Sigmoid colon (tissue), 7 donors: Measurements from ENCODE around the gene CALML6. TPM values are rescaled to one million over a fixed set of nuclear protein-coding genes. Genes with fewer than 3 reads are reported as not detected.

Source experiments
- DNase-seq: peaks from one replicate; pipeline ENCODE4 v3.0.0-alpha.2; 2019
- H3K27ac ChIP-seq, 4 donors: fragments of 200-600 bp; sonication (generic); one replicate each; pipeline ENCODE4 v1.5.1; 2016 to 2019; ENCODE audit warnings: mild to moderate bottlenecking in 1 of 4
- H3K27me3 ChIP-seq, 3 donors: fragments of 200-600 bp; sonication (generic); one replicate each; pipeline ENCODE4 v1.5.1; 2019; ENCODE audit warnings: mild to moderate bottlenecking in 1 of 3
- H3K36me3 ChIP-seq, 4 donors: fragments of 200-600 bp; sonication (generic); one replicate each; pipeline ENCODE4 v1.5.1; 2016 to 2019
- H3K4me1 ChIP-seq, 4 donors: fragments of 200-600 bp; sonication (generic); one replicate each; pipeline ENCODE4 v1.5.1; 2017 to 2019
- H3K4me3 ChIP-seq, 4 donors: fragments of 200-600 bp; sonication (generic); one replicate each; pipeline ENCODE4 v1.5.1; 2017 to 2019; ENCODE audit warnings: mild to moderate bottlenecking in 2 of 4, moderate library complexity in 1 of 4
- H3K9me3 ChIP-seq, 4 donors: fragments of 200-600 bp in 3 of 4; sonication (generic) in 3 of 4; one replicate each; pipeline versions ENCODE4 v1.5.1 to v1.6.1; 2013 to 2019
- EP300 ChIP-seq, 4 donors: sonication (generic); formaldehyde crosslinking; IDR thresholded peaks; one replicate each; pipeline ENCODE4 v1.6.1; 2017; ENCODE audit warnings: antibody characterized with exemption in 4 of 4
- POLR2A ChIP-seq, 2 donors: fragments of 450-650 bp; IDR thresholded peaks; one replicate each; pipeline ENCODE4 v1.6.1; 2016; ENCODE audit warnings: antibody characterized with exemption in 2 of 2, mild to moderate bottlenecking in 2 of 2, moderate library complexity in 2 of 2
- POLR2AphosphoS5 ChIP-seq, 4 donors: sonication (generic); formaldehyde crosslinking; IDR thresholded peaks; one replicate each; pipeline ENCODE4 v1.6.1; 2017; ENCODE audit warnings: antibody characterized with exemption in 4 of 4
- WGBS, 2 donors: extraction: QIAGEN DNeasy Blood & Tissue Kit; methylation state at CpG; one replicate each; pipeline ENCODE4 v1.1.7; 2013; 5-methylcytosine and 5-hydroxymethylcytosine counted together
- intact Hi-C: fragments of 100-400 bp; cut with DNase I; formaldehyde crosslinking; loops from one replicate; pipeline ENCODE4 v1.15.1; 2023
- polyA plus RNA-seq, 3 donors: library from polyadenylated mRNA; stranded (reverse); fragments of 200-250 nt; gene quantifications; one replicate each; pipeline ENCODE4 v1.2.3, GENCODE V29; 2013
- total RNA-seq, 4 donors: library from RNA; depleted of rRNA; stranded (reverse); fragments of >200 nt; gene quantifications; one replicate each; pipeline ENCODE4 v1.1.0, GENCODE V29; 2016
- TF ChIP-seq, protein P1 (sequence below), 4 experiments: fragments of 450-650 bp in 3 of 4; fragments of 200-600 bp in 1 of 4; IDR thresholded peaks; one replicate each; pipeline ENCODE4 v1.5.1; 2016 to 2019; ENCODE audit warnings: antibody characterized with exemption in 4 of 4, mild to moderate bottlenecking in 3 of 4, moderate library complexity in 2 of 4
- donor health status: healthy with polysubstance abuse.
- donor health status: Bipolar disorder and iron deficiency.
- donor health status: healthy.

CALML6 gene
- total and polyA plus RNA-seq, 7 donors: 0.36 TPM; not detected in 5

DNA sequence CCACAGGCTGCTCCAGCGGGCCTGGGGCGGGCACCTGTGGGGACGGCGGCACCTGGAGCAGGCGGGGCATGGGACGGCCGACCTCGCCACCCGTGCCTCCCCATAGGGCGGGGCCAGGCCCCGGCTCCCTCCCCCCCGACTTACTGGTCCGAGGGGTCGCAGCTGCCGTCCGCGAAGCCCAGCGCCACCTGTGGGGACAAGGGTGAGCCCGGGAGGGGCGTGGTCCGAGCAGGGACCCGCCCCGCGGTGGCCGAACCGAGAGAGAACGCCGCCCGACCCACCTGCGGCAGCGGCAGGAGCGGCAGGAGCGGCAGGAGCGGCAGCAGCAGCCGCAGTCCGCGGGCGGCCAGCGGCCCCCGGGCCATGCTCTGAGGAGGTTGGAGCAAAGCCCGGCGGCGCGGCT, 3.8 kb downstream of the CALML6 start, which contains the start of gene TMEM52:
TMEM52 (minus strand) TSS at position 379 of the 403 bp plus-strand sequence; CDS start at position 365, 14 bp downstream.
- H3K36me3 ChIP-seq: no peaks in the 10 kb centered on the region
- intact Hi-C loops: loop anchor here (10.0 kb wide), 1 partner anchor 496 kb away; the partner anchor contains the start of gene PEX10
- H3K9me3 ChIP-seq: no peaks in the 10 kb centered on the region
- H3K4me1 ChIP-seq: peaks cover 0 to 14% (median 11%) of the 10 kb centered on the region in 4 donors
- peak within 1 kb of the TSS; percentile 28 to 56 (median 52) for H3K4me3 ChIP-seq
- H3K27ac ChIP-seq: peak within 1 kb of the TSS; percentile 57 to 77 (median 68)
- H3K27me3 ChIP-seq: no peaks in the 10 kb centered on the region
- 0 to 1% methylated on average over 44 of the region's 44 CpGs for WGBS, 2 donors
- TF ChIP-seq EP300 (IDR thresholded peaks at IDR 0.05): no peak
- TF ChIP-seq, protein P1, sequence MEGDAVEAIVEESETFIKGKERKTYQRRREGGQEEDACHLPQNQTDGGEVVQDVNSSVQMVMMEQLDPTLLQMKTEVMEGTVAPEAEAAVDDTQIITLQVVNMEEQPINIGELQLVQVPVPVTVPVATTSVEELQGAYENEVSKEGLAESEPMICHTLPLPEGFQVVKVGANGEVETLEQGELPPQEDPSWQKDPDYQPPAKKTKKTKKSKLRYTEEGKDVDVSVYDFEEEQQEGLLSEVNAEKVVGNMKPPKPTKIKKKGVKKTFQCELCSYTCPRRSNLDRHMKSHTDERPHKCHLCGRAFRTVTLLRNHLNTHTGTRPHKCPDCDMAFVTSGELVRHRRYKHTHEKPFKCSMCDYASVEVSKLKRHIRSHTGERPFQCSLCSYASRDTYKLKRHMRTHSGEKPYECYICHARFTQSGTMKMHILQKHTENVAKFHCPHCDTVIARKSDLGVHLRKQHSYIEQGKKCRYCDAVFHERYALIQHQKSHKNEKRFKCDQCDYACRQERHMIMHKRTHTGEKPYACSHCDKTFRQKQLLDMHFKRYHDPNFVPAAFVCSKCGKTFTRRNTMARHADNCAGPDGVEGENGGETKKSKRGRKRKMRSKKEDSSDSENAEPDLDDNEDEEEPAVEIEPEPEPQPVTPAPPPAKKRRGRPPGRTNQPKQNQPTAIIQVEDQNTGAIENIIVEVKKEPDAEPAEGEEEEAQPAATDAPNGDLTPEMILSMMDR (IDR thresholded peaks at IDR 0.05): no peak
- no peak for TF ChIP-seq POLR2AphosphoS5 (IDR thresholded peaks at IDR 0.05)
- TF ChIP-seq POLR2A (IDR thresholded peaks at IDR 0.05): no peak
- no peak for DNase-seq

DNA sequence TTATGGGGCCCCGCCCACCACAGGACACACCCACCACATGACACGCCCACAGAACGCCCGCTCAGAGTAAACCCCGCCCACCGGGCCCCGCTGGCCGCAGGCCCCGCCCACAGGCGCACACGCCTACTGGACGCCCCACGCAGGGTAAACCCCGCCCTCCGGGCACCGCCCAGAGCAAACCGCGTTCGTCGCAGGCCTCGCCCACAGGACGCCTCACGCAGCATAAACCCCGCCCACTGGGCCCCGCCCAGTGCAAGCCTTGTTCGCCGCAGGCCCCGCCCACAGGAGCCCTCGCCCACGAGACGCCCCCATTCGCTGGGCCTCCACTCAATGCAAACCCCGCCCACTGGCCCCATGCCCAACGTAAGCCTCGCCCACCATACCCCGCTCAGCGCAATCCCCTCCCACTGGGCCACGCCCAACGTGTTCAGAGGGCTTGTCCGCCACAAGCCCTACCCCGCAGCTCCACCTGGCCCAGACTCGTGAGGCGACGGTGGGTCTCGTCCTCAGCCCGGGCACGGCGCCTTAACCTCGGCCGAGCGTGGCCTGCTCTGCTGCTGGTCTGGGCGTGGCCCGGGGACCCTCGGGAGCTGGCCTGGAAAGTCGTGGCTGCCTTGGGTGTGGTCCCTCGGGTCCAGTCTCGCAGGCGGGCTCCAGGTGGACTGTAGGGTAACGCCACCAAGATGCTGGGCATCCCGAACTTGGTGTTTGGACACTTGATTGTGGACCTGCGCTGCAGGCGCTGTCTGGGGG, 4.4 kb downstream of the CALML6 start:
- peak in 2 of 4 donors; percentile 8 to 26 for TF ChIP-seq POLR2AphosphoS5 (IDR thresholded peaks at IDR 0.05)
- no peak for TF ChIP-seq EP300 (IDR thresholded peaks at IDR 0.05)
- 5 to 9% methylated on average over 62 of the region's 62 CpGs for WGBS, 2 donors
- Histone ChIP-seq H3K27ac (peak overlapping the region; percentile 57 to 77 (median 68)), H3K36me3 (no peaks in the 10 kb centered on the region), H3K4me1 (peaks cover 0 to 14% (median 11%) of the 10 kb centered on the region in 4 donors), H3K27me3 (no peaks in the 10 kb centered on the region), H3K4me3 (peak overlapping the region in 3 of 4 donors; percentile 49 to 56 (median 56)), H3K9me3 (no peaks in the 10 kb centered on the region)
- peak; percentile 99 for DNase-seq
- intact Hi-C loops: loop anchor here (10.0 kb wide), 1 partner anchor 495 kb away; the partner anchor contains the start of gene PEX10

DNA sequence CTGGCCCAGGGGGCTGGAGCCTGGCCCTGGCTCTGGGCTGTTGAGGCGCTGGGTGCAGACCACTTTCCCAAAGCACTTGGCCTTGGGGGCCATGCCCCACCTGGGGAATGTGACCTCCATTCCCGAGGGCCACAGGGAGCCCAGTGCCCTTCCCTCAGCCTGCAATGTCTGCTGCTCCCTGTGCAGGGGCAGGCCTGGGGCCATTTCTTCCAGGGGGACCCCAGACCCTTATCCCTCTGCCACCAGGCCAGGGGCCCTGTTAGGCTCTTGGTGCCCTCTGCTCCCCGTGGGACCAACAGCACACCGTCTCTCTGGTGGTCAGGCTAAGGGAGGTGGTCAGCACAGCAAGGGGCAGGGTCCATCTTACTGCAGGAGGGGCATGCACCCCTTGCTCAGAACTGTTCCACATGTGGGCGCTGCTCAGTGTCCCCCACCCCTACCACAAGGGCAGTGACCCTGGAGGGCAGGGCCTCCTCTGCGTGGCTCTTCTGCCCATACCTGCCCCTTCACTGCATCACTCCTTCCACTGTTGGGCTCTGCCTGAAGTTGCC, 5.1 kb downstream of the CALML6 start:
- Histone ChIP-seq H3K27ac (peak overlapping the region; percentile 57 to 77 (median 68)), H3K4me3 (peak overlapping the region in 2 of 4 donors; percentile 49 to 56), H3K4me1 (peaks cover 0 to 14% (median 11%) of the 10 kb centered on the region in 4 donors), H3K9me3 (no peaks in the 10 kb centered on the region), H3K27me3 (no peaks in the 10 kb centered on the region), H3K36me3 (no peaks in the 10 kb centered on the region)
- 74 to 85% methylated on average over 6 of the region's 6 CpGs for WGBS, 2 donors
- TF ChIP-seq, protein P1 (IDR thresholded peaks at IDR 0.05): no peak
- TF ChIP-seq POLR2A (IDR thresholded peaks at IDR 0.05) (no peak), EP300 (IDR thresholded peaks at IDR 0.05) (no peak), POLR2AphosphoS5 (IDR thresholded peaks at IDR 0.05) (no peak)
- intact Hi-C loops: no loop called here
- peak; percentile 67 for DNase-seq

DNA sequence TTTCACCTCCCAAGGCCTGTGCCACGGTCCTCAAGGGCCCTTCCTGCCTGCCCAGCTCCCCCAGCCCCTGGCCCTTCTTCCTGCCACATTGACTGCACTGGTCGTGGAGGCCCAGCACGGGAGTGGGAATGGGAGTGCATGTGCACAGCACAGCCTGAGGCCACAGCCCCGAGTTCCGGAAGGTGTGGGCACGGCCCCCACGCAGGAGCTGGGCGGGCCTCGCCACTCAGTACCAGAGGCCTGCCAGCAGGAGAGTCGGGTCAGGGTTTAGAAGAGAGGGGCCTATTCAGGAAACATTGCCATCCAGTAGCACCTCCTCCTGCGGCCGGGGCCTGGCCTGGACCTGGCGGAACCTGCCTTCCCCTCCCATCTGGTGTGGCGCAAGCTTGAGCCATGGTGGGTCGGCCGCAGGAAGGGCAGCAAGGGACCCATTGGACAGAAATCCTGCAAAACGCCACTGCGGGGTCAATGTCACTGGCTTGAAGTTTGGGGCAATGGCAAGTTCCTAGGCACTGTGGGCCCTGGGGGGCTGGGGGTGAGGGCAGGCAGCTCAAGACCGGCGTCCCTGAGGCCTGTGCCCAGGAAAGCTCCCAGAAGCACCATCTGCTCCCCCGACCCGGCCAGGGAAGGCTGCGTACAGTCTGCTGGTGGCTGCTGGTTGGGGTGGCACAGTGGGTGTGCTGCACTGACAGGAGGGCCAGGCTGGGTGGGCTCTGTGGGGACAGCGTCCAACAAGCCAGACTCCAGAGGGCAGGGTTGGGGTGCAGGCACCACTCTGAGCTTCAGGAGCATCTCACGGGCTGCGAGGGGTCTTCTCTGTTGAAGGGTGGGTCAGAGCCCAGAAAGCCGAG, 5.8 kb downstream of the CALML6 start:
- WGBS, 2 donors: 88 to 93% methylated on average over 27 of the region's 27 CpGs
- intact Hi-C loops: no loop called here
- peak; percentile 68 for DNase-seq
- no peaks in the 10 kb centered on the region for H3K36me3 ChIP-seq
- H3K4me3 ChIP-seq: no peak overlapping the region
- TF ChIP-seq POLR2A (IDR thresholded peaks at IDR 0.05) (no peak), EP300 (IDR thresholded peaks at IDR 0.05) (no peak), POLR2AphosphoS5 (IDR thresholded peaks at IDR 0.05) (no peak)
- TF ChIP-seq, protein P1 (IDR thresholded peaks at IDR 0.05): no peak
- no peaks in the 10 kb centered on the region for H3K27me3 ChIP-seq
- peaks cover 0 to 14% (median 11%) of the 10 kb centered on the region in 4 donors for H3K4me1 ChIP-seq
- H3K9me3 ChIP-seq: no peaks in the 10 kb centered on the region
- peak overlapping the region in 1 of 4 donors; percentile 74 for H3K27ac ChIP-seq
